HepG2 (cell line): Measurements from ENCODE around the gene MBD5. TPM values are rescaled to one million over a fixed set of nuclear protein-coding genes. Genes with fewer than 3 reads are reported as not detected.

Experiments
- DNMT3B ChIP-seq: conservative IDR thresholded peaks from 2 replicates; pipeline ENCODE4 v1.6.1; 2016; ENCODE audit warnings: missing biosample characterization, control low read depth
- DR1 ChIP-seq: sonication (generic); formaldehyde crosslinking; IDR thresholded peaks from 2 replicates; pipeline ENCODE4 v1.8.0; 2021; ENCODE audit warnings: mild to moderate bottlenecking, missing genetic modification reagents, inconsistent platforms
- JDP2 ChIP-seq: sonication (generic); formaldehyde crosslinking; IDR thresholded peaks from 2 replicates; pipeline ENCODE4 v1.8.1; 2022; ENCODE audit warnings: missing genetic modification reagents, borderline replicate concordance
- KLF11 ChIP-seq: IDR thresholded peaks from 2 replicates; pipeline ENCODE4 v1.6.1; 2016; ENCODE audit warnings: missing compliant biosample characterization
- MXD3 ChIP-seq: IDR thresholded peaks from 2 replicates; pipeline ENCODE4 v1.6.1; 2016; ENCODE audit warnings: mild to moderate bottlenecking, missing biosample characterization, missing genetic modification reagents
- NR2C2 ChIP-seq: sonication (generic); formaldehyde crosslinking; IDR thresholded peaks from 2 replicates; pipeline ENCODE4 v1.4.0; 2020; ENCODE audit warnings: missing genetic modification reagents, mild to moderate bottlenecking, moderate library complexity, borderline replicate concordance
- PBX3 ChIP-seq: sonication (generic); formaldehyde crosslinking; IDR thresholded peaks from 2 replicates; pipeline ENCODE4 v1.8.1; 2023; ENCODE audit warnings: missing genetic modification reagents, inconsistent platforms, borderline replicate concordance
- SIN3B ChIP-seq: fragments of 150-350 bp; IDR thresholded peaks from 2 replicates; pipeline ENCODE4 v1.6.1; 2014; ENCODE audit warnings: low read length
- SMARCE1 ChIP-seq: fragments of 450-650 bp; IDR thresholded peaks from 2 replicates; pipeline ENCODE4 v1.6.1; 2017; ENCODE audit warnings: borderline replicate concordance
- SRSF1 ChIP-seq: fragments of 200-400 bp; formaldehyde crosslinking; optimal IDR thresholded peaks from 2 replicates; pipeline ENCODE3; 2017; ENCODE audit warnings: mild to moderate bottlenecking, low read depth, low read length, moderate library complexity
- TCF7L2 ChIP-seq: IDR thresholded peaks from 2 replicates; pipeline ENCODE4 v1.6.1; 2011; ENCODE audit warnings: mild to moderate bottlenecking, low read depth, low read length, moderate library complexity
- ZBTB1 ChIP-seq: sonication (generic); formaldehyde crosslinking; IDR thresholded peaks from 2 replicates; pipeline ENCODE4 v1.4.0; 2020; ENCODE audit warnings: missing genetic modification reagents, borderline replicate concordance
- ZBTB34 ChIP-seq: sonication (generic); formaldehyde crosslinking; IDR thresholded peaks from 2 replicates; pipeline ENCODE4 v1.8.0; 2022; ENCODE audit warnings: mild to moderate bottlenecking, missing genetic modification reagents
- ZBTB37 ChIP-seq: sonication (generic); formaldehyde crosslinking; IDR thresholded peaks from 2 replicates; pipeline ENCODE4 v1.4.0; 2020; ENCODE audit warnings: mild to moderate bottlenecking, missing genetic modification reagents
- ZFP41 ChIP-seq: sonication (generic); formaldehyde crosslinking; IDR thresholded peaks from 2 replicates; pipeline ENCODE4 v1.4.0; 2020; ENCODE audit warnings: mild to moderate bottlenecking, missing genetic modification reagents, borderline replicate concordance
- ZFYVE20 ChIP-seq: sonication (generic); formaldehyde crosslinking; IDR thresholded peaks from 2 replicates; pipeline ENCODE4 v1.8.0; 2023; ENCODE audit warnings: low read depth, mild to moderate bottlenecking, moderate library complexity, missing genetic modification reagents, borderline replicate concordance
- ZNF142 ChIP-seq: sonication (generic); formaldehyde crosslinking; IDR thresholded peaks from 2 replicates; pipeline ENCODE4 v1.4.0; 2020; ENCODE audit warnings: missing genetic modification reagents
- ZNF225 ChIP-seq: sonication (generic); formaldehyde crosslinking; IDR thresholded peaks from 2 replicates; pipeline ENCODE4 v1.4.0; 2020; ENCODE audit warnings: mild to moderate bottlenecking, missing genetic modification reagents
- ZNF430 ChIP-seq: sonication (generic); formaldehyde crosslinking; IDR thresholded peaks from 2 replicates; pipeline ENCODE4 v1.9.0; 2021; ENCODE audit warnings: mild to moderate bottlenecking, missing genetic modification reagents
- ZNF468 ChIP-seq: sonication (generic); formaldehyde crosslinking; IDR thresholded peaks from 2 replicates; pipeline ENCODE4 v1.8.0; 2022; ENCODE audit warnings: mild to moderate bottlenecking, moderate library complexity, missing genetic modification reagents
- polyA plus RNA-seq, 8 experiments: library from polyadenylated mRNA; depleted of rRNA in 3 of 8; stranded (reverse) in 7 of 8; unstranded in 1 of 8; fragments of >200 nt; fragmentation: Illumina TruSeq in 4 of 8; extraction: Trizol in 4 of 8; gene quantifications; 2 replicates each; pipeline versions ENCODE4 v1.2.1 to v1.2.3, GENCODE V29; 2011 to 2016; ENCODE audit warnings: low read depth in 4 of 8, missing spikeins in 1 of 8, mixed read lengths in 1 of 8; ENCODE audit not compliant: insufficient read depth in 1 of 8
- total RNA-seq, 5 experiments: library from RNA; depleted of rRNA; stranded (reverse); fragments of >200 nt; fragmentation: Illumina TruSeq; extraction: Trizol; gene quantifications; 2 replicates each; pipeline ENCODE4 v1.2.3, GENCODE V29; 2016; ENCODE audit warnings: low read depth in 1 of 5

The MBD5 gene
- total and polyA plus RNA-seq, 2 of the 13 experiments (the other 11 are each of a cell fraction or from before 2014, with no cell fraction given), result 13.5 to 26.4 TPM

GRCh38 chr2:148509288-148509902, 488.5 kb downstream of the MBD5 start (continued):
- TF ChIP-seq ZNF142, result no peak
- TF ChIP-seq MXD3, result peak; percentile 73; the same call in 1 of the 2 replicates
- TF ChIP-seq PBX3 (CRISPR knock-in tag), result peak; percentile 59; the same call in 1 of the 2 replicates
- no peak for TF ChIP-seq SMARCE1
- no peak for TF ChIP-seq TCF7L2
- no peak for TF ChIP-seq ZBTB37
- TF ChIP-seq ZFP41 (CRISPR knock-in tag), result peak; percentile 93; the same call in 1 of the 2 replicates
- TF ChIP-seq ZBTB34 (CRISPR knock-in tag), result 0 out of 2 replicates have a peak, but pooled peaks have one; percentile 50
- no peak for TF ChIP-seq JDP2
- TF ChIP-seq ZNF468 (CRISPR knock-in tag), result no peak
- no peak for TF ChIP-seq SRSF1
- TF ChIP-seq ZFYVE20 (CRISPR knock-in tag), result no peak
- peak; percentile 28; the same call in 1 of the 2 replicates for TF ChIP-seq SIN3B
- peak; percentile 58 for TF ChIP-seq NR2C2 (CRISPR knock-in tag)
- no peak for TF ChIP-seq DNMT3B (CRISPR knock-in tag)
- TF ChIP-seq ZNF430 (CRISPR knock-in tag), result peak; percentile 70; the same call in 1 of the 2 replicates
- no peak for TF ChIP-seq DR1 (CRISPR knock-in tag)
- TF ChIP-seq ZNF225 (CRISPR knock-in tag), result no peak
- no peak for TF ChIP-seq ZBTB1 (CRISPR knock-in tag)
- TF ChIP-seq KLF11 (CRISPR knock-in tag), result no peak
